AG04449 (cell line): ENCODE measurements around the gene ZBTB46.

ENCODE experiments used
- CTCF ChIA-PET: fragments of 350-600 bp; formaldehyde crosslinking; extraction: SDS; loops from one replicate; lab custom pipeline; 2021; ENCODE audit warnings: antibody characterized with exemption; lab: Yijun Ruan, JAX
- POLR2A ChIA-PET: fragments of 400-600, 350-600 bp; formaldehyde crosslinking; extraction: SDS; loops from one replicate; lab custom pipeline; 2020; ENCODE audit warnings: antibody characterized with exemption, inconsistent platforms; lab: Yijun Ruan, JAX
- DNase-seq: peaks from one replicate; pipeline ENCODE4 v3.0.0-alpha.2; 2010; ENCODE audit warnings: low read depth, low spot score
- H3K4me3 ChIP-seq: 2 replicates; pipeline ENCODE4 v1.5.1; 2011; ENCODE audit warnings: low read depth, mild to moderate bottlenecking, control low read depth, low read length
- TF ChIP-seq, protein P1 (sequence below): IDR thresholded peaks from one replicate; pipeline ENCODE4 v1.5.1; 2011; ENCODE audit warnings: mild to moderate bottlenecking, moderate library complexity, low read length, control low read depth, inconsistent platforms; ENCODE audit not compliant: insufficient read depth; ENCODE audit errors: missing control alignments

ZBTB46 gene

DNA sequence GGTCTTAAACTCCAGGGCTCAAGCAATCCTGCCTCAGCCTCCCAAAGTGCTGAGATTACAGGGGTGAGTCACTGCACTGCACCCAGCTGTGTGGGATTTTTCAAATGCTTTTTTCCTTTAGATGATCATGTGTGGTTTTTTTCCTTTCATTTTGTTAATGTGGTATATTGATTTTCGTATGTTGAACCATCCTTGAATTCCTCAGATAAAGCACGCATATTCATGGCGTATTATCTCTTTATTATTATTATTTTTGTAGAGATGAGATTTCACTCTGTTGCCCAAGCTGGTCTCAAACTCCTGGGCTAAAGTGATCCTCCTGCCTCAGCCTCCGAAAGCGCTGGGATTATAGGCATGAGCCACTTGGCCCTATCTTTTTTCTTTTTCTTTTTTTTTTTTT, 116.2 kb downstream of the ZBTB46 start:
- TF ChIP-seq, protein P1, sequence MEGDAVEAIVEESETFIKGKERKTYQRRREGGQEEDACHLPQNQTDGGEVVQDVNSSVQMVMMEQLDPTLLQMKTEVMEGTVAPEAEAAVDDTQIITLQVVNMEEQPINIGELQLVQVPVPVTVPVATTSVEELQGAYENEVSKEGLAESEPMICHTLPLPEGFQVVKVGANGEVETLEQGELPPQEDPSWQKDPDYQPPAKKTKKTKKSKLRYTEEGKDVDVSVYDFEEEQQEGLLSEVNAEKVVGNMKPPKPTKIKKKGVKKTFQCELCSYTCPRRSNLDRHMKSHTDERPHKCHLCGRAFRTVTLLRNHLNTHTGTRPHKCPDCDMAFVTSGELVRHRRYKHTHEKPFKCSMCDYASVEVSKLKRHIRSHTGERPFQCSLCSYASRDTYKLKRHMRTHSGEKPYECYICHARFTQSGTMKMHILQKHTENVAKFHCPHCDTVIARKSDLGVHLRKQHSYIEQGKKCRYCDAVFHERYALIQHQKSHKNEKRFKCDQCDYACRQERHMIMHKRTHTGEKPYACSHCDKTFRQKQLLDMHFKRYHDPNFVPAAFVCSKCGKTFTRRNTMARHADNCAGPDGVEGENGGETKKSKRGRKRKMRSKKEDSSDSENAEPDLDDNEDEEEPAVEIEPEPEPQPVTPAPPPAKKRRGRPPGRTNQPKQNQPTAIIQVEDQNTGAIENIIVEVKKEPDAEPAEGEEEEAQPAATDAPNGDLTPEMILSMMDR: no peak
- CTCF ChIA-PET: no interaction called here

DNA sequence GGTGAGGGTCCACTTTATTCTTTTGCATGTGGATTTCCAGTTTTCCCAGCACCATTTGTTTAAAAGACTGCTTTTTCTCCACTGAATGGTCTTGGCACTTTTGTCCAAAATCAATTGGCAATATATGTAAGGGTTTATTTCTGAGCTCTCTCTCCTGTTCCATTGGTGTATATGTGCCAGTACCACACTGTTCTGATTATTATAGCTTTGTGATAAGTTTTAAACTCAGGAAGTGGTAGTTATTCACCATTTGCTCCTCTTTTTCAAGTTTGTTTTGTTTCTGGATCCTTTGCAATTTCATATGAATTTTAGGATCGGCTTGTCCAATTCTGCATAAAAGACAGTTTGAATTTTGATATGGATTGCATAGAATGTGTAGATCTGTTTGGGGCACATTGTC, 118.9 kb downstream of the ZBTB46 start:
- POLR2A ChIA-PET: no interaction called here

More for the DNA sequence above, 116.2 kb downstream of the ZBTB46 start:
- H3K4me3 ChIP-seq: no peak overlapping the region
- POLR2A ChIA-PET: no interaction called here
- no peak for DNase-seq

DNA sequence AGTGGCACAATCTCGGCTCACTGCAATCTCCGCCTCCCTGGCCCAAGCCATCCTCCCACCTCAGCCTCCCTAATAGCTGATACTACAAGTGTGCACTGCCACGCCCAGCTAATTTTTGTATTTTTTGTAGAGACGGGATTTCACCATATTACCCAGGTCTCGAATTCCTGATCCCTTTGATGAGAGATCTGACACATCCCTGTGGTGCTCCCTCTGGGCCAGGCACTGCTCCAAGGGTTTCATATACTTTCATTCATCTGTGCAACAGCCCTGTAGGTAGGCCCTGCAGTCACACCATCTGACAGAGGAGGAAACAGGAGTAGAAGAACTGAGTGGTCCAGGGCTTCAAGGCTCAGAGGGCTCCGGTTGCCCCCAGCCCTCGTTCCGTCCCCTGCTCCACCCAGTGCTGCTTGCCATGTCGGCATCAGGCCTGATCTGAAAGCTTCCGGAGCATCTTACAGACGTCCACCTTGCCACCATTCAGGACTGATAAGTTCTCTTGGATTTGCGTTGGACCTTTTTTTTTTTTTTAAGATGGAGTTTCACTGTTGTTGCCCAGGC, 119.9 kb downstream of the ZBTB46 start:
- POLR2A ChIA-PET: no interaction called here
- no peak overlapping the region for H3K4me3 ChIP-seq
- CTCF ChIA-PET: interaction anchor here (0.8 to 1.5 kb wide), 2 partner anchors 8 to 30 kb away, joined by 4 read pairs; no protein-coding TSS in a partner anchor
- TF ChIP-seq, protein P1: no peak
- DNase-seq: no peak

More for the DNA sequence above, 118.9 kb downstream of the ZBTB46 start:
- CTCF ChIA-PET: interaction anchor here (1.5 kb wide), 1 partner anchor 29 kb away, joined by 4 read pairs; no protein-coding TSS in a partner anchor
- TF ChIP-seq, protein P1: no peak
- DNase-seq: no peak
- no peak overlapping the region for H3K4me3 ChIP-seq

- peak overlapping the region; percentile 77 for H3K4me3 ChIP-seq
- CTCF ChIA-PET: interaction anchor here (1.2 kb wide), 1 partner anchor 8 kb away, joined by 3 read pairs; no protein-coding TSS in a partner anchor
- TF ChIP-seq, protein P1: no peak
- DNase-seq: no peak
- POLR2A ChIA-PET: no interaction called here
Observed at GRCh38 chr20:63709149-63709527, 121.9 kb downstream of the ZBTB46 start.

DNA sequence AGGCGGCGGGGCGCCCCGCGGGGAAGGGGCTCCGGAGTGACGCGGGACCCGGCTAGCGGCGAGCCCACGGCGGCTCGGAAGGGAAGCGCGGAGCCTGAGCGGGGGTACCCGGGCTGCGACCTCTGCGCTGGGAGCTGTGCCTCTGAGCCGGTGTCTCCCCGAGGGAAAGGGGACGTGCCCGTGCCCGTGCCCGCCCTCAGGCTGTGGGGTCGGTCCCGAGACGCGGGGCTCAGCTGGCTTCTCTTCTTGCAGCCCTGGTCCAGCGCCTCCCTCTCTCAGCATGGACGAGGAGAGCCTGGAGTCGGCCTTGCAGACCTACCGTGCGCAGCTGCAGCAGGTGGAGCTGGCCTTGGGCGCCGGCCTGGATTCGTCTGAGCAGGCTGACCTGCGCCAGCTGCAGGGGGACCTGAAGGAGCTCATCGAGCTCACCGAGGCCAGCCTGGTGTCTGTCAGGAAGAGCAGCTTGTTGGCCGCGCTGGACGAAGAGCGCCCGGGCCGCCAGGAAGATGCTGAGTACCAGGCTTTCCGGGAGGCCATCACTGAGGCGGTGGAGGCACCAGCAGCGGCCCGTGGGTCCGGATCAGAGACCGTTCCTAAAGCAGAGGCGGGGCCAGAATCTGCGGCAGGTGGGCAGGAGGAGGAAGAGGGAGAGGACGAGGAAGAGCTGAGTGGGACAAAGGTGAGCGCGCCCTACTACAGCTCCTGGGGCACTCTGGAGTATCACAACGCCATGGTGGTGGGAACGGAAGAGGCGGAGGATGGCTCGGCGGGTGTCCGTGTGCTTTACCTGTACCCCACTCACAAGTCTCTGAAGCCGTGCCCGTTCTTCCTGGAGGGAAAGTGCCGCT, 122.5 kb downstream of the ZBTB46 start:
- ChIA-PET POLR2A (interaction anchor here (0.6 to 1.6 kb wide), 9 partner anchors 10 to 187 kb away, joined by 3 to 10 read pairs (median 4); partner anchors contain the start of genes GMEB2, LIME1 and TPD52L2), CTCF (interaction anchor here (1.0 to 1.2 kb wide), 4 partner anchors 9 to 265 kb away, joined by 3 to 6 read pairs (median 3); partner anchors contain the start of gene PTK6)
- no peak for DNase-seq
- peak overlapping the region; percentile 77 for H3K4me3 ChIP-seq
- TF ChIP-seq, protein P1: no peak
